LoVo (cell line): ENCODE measurements around the gene ZNF611.
"Not testable (repeated sequence)": the region's sequence is repeated elsewhere in the genome, so short reads cannot be mapped to it uniquely, and the experiment has no call there.

ENCODE experiments used
- DNase-seq: peaks from one replicate; pipeline ENCODE4 v3.0.0-alpha.2; 2016; ENCODE audit warnings: low spot score

The ZNF611 gene

DNA sequence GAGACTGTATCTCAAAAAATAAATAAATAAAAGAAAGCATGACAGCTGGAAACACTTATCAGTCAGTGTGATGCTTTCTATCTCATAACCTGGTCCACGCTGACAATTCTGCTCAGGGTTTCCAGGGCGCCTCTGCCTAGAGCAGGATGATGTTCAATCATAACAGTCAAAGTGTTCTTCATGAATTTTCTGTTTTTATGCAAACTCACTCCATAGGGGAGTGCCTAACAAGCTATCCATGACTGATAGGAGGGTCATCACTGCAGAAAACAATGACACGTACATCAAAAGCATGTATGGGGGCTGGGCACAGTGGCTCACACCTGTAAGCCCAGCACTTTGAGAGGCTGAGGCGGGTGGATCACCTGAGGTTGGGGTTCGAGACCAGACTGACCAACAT lies 55.2 kb downstream of the ZNF611 start:
- DNase-seq = no peak

GRCh38 chr19:52675239-52675638 lies 59.6 kb downstream of the ZNF611 start:
- not testable (repeated sequence) for DNase-seq

- no peak for DNase-seq
Observed at GRCh38 chr19:52673014-52673413, 61.8 kb downstream of the ZNF611 start.

DNA sequence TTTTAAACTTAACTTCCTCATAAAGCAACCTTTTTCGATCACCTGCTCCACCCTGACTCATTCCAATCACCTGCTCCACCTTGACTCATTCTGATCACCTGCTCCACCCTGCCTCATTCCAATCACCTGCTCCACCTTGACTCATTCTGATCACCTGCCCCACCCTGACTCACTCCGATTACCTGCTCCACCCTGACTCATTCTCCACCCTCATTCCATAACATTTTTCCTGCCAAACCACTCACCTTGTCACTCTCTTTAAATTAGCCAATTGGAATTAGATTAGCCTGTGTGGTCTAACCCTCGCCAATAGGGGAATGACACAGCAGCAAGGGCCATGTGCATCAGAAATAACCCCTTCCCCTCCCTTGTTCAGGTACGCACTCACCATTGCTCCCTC lies 64.8 kb downstream of the ZNF611 start:
- DNase-seq = peak; percentile 64

- no peak for DNase-seq
Observed at GRCh38 chr19:52669586-52669985, 65.3 kb downstream of the ZNF611 start.

DNA sequence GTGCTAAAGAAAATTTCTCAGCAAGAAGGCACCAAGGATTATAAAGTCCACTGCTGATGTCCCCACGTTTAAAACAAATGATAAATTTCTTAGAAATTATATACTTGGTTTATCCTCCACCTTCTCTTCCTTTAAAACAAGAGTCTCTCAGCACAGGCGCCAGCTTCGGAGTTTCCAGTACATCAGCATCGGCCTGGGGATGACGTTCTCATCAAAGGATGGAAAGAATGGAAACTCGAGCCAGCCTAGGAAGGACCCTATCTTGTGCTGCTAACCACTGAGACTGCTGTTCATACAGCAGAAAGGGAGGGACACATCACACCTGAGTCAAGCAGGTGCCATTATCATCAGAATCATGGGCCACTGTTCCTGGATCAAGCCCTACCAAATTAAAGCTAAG lies 66.9 kb downstream of the ZNF611 start:
- no peak for DNase-seq

DNA sequence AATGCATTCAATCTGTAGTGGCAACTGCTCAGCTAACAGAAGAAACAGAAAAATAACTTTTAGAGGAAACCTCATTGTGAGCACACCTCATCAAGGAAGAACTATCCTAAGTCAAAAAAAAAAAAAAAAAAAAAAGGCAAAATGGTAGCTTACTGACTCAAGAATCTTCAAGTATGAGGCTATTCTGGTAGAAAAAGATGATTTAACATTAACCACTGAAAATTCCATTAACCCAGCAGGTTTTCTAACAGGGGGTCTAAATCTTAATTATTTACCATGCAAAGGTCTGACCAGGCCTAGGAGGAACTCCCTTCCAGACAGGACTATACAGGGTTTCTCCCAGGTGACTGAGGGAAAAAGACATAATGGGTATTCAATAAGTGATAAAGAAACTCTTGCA lies 68.3 kb downstream of the ZNF611 start:
- no peak for DNase-seq

DNA sequence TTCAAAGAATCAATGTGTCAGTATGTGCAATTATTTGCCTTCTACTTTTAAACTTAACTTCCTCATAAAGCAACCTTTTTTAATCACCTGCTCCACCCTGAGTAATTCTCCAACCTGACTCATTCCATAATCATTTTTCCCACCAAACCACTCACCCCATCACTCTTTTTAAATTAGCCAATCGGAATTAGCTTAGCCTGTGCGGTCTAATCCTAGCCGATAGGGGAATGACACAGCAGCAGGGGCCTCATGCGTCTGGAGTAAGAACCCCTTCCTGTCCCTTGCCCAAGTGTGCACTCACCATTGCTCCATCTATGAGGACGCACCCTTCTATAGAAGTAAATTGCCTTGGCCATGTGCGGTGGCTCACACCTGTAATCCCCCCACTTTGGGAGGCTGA lies 69.3 kb downstream of the ZNF611 start:
- DNase-seq = peak; percentile 76

DNA sequence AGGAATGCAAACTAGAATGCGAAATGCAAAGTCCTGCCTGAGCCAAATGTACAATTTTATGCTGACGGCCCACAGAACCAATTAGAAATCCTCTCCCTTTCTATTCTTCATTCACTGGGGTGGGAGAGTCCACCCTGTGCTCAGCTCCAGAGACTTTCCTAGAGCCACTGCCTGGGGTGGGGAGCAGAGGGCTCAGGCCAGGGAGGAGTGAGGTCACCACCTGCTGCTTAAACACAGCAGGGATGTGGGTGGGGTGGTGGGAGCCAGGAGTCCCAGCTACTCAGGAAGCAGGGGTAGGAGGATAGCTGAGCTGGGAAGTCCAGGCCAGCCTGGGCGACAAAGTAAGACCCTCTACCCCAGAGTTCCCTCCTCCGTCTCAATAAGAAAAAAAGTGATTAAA lies 69.8 kb downstream of the ZNF611 start:
- peak; percentile 45 for DNase-seq

- DNase-seq = peak; percentile 38
Observed at GRCh38 chr19:52664461-52664860, 70.4 kb downstream of the ZNF611 start.

DNA sequence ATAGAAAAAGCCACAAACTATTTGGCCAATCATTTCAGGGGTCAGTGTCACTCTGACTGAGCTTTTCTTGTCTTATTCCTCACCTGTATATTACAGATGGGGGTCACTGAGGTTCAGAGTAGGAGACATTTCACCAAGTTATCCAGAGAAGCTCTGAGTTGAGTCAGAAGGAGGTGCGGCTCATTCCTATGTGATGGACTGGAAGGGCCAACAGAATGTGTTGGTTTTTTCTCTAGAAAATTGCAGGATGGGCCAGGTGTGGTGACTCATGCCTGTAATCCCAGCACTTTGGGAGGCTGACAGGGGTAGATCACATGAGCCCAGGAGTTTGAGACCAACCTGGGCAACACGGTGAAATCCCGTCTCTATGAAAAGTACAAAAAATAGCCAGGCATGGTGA lies 72.2 kb downstream of the ZNF611 start:
- DNase-seq = peak; percentile 76

DNA sequence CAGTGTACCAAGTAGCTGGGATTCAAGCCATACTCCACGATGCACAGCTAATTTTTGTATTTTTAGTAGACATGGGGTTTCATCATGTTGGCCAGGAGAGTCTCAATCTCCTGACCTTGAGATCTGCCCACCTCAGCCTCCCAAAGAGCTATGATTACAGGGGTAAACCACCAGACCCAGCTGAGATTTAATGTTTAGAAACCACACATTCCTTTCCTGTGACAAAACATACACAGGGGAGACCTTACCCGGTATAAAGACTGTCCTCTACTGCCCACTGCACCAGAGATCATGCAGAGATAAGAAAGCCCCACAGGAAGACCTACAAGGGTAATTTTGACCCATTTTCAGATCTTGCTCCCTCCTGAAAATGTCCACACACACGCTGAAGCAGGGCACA lies 73.9 kb downstream of the ZNF611 start:
- DNase-seq = no peak

GRCh38 chr19:52659013-52659412 lies 75.8 kb downstream of the ZNF611 start:
- no peak for DNase-seq

DNA sequence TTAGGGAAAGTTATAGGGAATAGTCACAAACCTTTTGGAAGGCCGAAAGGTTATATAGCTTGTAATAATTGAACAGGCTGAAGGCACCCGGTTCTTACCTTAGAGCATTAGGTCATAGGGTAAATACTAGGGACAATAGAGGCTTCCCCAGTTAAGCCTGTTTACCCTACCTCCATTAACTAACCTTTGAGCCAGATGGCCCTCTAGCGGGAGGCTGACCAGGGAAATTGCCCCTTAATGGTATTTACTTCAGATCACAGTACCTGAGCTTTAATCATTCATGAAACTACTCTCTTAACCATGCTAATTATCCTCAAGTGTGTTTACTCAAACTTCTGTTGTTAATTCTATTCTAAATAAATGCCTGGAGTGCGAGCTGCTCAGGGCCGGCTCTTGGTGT lies 76.2 kb downstream of the ZNF611 start:
- DNase-seq = no peak

GRCh38 chr19:52653161-52653560 lies 81.7 kb downstream of the ZNF611 start:
- DNase-seq = no peak
